Ramos (cell line): ENCODE data around the gene TBC1D12.
"Not testable (repeated sequence)": the region's sequence is repeated elsewhere in the genome, so short reads cannot be mapped to it uniquely, and the experiment has no call there.

Experiments used
- in situ Hi-C: fragments of 300-500 bp; cut with MboI; formaldehyde crosslinking; loops from one replicate; pipeline ENCODE4 v1.14.3; 2022; ENCODE audit warnings: low sequenced_read_pairs; ENCODE audit not compliant: unreplicated experiment

The TBC1D12 gene

DNA sequence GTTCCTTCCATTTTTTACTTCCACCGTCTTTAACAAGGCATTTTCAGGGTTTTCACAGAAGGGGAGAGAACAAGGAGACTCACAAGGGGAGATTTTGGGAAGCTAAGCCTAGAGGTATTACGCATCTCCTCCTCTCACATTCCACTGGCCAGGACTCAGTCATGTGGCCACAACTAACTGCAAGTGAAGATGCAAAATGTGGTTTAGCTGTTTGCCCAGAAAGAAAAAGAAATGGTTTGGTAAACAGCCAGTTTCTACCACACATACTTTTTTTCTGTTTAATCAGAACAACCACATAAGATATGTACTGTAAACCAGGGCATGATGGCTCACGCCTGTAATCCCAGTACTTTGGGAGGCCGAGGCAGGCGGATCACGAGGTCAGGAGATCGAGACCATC lies 121.8 kb downstream of the TBC1D12 start:
- in situ Hi-C loops = no loop called here

GRCh38 chr10:94524711-94525110 lies 122.4 kb downstream of the TBC1D12 start:
- in situ Hi-C loops = no loop called here

GRCh38 chr10:94531550-94531949 lies 129.2 kb downstream of the TBC1D12 start:
- in situ Hi-C loops = not testable (repeated sequence)

- in situ Hi-C loops = no loop called here
These were observed 130.7 kb downstream of the TBC1D12 start for GRCh38 chr10:94533027-94533426.

- in situ Hi-C loops = not testable (repeated sequence)
These were observed 139.9 kb downstream of the TBC1D12 start for GRCh38 chr10:94542282-94542681.

- in situ Hi-C loops = no loop called here
These were observed 143.2 kb downstream of the TBC1D12 start, which contains the start of gene HELLS for GRCh38 chr10:94545391-94546048. HELLS (plus strand) TSS chr10:94545788; CDS start chr10:94545922, 134 bp downstream.

- in situ Hi-C loops = no loop called here
These were observed 143.9 kb downstream of the TBC1D12 start for GRCh38 chr10:94546049-94546900.

DNA sequence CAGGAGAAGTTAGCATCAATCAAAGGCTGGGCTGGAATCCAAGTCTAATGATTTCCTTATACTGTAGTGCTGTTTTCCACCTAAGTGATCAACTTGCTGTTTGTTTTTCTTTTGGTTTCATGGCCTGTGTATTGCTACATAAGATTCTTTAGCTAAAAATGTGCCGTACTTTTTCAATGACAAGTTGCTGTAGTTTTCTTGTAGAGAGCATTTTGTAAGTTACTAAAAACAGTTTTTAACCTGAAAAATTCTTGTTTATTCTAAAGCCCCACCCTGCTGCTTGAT lies 144.5 kb downstream of the TBC1D12 start:
- in situ Hi-C loops = no loop called here

- in situ Hi-C loops = no loop called here
These were observed 146.9 kb downstream of the TBC1D12 start for GRCh38 chr10:94549221-94549620.

DNA sequence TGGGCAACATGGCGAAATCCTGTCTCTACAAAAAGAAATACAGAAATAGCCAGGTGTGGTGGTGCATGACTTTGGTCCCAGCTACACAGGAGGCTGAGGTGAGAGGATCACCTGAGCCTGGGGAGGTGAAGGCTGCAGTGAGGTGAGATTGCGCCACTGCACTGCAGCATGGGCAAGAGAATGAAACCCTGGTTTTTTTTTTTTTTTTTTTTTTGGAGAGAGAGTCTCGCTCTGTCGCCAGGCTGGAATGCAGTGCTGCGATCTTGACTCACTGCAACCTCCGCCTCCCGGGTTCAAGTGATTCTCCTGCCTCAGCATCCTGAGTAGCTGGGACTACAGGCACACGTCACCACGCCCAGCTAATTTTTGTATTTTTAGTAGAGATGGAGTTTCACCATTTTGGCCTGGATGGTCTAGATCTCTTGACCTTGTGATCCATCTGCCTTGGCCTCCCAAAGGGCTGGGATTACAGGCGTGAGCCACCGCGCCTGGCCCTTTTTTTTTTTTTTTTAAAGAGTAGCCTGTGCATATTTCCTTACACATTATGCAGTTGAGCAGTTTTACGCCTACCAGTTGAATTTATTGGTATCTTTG lies 165.5 kb downstream of the TBC1D12 start:
- in situ Hi-C loops = not testable (repeated sequence)

DNA sequence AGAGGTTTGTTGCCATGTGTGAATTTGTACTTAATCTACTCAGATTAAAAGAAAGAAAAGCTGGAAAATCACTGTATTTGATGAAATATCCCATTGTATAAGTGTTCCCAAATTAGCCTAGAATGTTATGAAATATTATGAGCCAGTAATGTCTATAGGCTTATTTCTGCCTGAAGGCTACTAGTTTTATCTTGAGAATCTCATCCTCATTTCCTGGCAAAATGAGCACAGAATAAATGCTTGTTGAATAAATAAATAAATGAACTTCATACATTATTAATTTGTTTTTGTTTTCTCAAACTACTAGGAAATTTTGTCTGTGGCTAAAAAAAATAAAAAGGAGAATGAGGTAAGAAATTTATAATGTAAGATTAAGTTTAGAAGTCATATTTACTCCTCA lies 168.7 kb downstream of the TBC1D12 start:
- in situ Hi-C loops = no loop called here

DNA sequence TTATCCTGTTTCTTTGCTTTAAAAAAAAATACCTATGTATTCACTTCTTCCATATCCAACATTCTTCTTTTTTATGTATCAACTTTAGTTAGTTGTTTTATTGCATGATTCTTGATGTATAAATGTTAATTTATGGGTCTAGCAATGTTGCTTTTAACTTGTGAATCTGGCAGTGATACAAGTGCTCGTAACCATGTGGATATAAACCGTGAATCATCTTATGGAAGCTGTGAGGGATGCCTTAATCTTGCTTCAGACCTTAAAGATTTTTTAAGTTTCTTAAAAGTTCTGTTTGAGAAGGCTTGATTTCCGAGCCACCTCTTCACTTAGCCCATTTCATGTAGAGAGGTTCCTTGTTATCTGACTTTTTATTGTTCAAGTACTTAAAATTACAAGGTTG lies 169.2 kb downstream of the TBC1D12 start:
- in situ Hi-C loops = no loop called here

DNA sequence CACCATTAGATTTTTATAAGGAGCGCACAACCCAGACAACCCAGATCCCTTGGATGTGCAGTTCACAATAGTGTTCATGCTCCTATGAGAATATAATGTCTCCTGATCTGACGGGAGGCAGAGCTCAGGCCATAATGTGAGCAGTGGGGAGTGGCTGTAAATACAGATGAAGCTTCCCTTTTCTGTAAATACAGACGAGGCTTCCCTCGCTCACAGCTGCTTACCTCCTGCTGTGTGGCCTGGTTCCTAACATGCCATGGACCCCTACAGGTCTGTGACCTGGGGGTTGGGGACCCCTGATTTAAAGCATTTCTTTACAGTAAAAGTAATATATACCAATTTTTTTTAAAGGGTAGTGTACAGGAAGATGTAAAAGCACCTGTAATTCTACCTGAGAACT lies 176.4 kb downstream of the TBC1D12 start:
- in situ Hi-C loops = no loop called here

GRCh38 chr10:94583124-94583523 lies 180.8 kb downstream of the TBC1D12 start:
- in situ Hi-C loops = no loop called here
